WI38 (cell line): ENCODE results near the gene IMP4.

Source experiments
- H3K4me3 ChIP-seq: 2 replicates; pipeline ENCODE4 v1.5.1; 2011; ENCODE audit warnings: low read depth, mild to moderate bottlenecking, control low read depth, low read length
- CTCF ChIP-seq: IDR thresholded peaks from 2 replicates; pipeline ENCODE4 v1.5.1; 2012; ENCODE audit warnings: low read depth, mild to moderate bottlenecking, control low read depth, low read length

Gene IMP4

DNA sequence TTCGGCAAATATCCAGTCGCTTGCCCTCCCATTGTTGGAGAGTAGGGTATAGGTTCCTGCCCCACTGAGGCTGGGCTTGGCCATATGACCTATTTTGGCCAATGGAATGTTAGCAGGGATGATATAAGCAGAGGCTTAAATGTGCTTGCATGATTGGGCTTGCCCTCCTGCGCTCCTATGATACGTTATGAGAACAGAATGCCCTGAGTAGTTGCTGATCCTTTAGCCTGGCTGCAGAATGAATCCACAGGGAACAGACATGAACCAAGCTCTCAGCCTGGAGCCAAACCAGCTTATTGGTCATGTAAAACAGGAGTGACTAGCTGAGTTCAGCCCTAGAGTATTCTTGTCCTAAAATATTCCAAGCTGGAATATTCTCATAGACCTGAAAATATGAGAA is 34.8 kb upstream of the IMP4 start:
- no peak for TF ChIP-seq CTCF
- no peak overlapping the region for H3K4me3 ChIP-seq

DNA sequence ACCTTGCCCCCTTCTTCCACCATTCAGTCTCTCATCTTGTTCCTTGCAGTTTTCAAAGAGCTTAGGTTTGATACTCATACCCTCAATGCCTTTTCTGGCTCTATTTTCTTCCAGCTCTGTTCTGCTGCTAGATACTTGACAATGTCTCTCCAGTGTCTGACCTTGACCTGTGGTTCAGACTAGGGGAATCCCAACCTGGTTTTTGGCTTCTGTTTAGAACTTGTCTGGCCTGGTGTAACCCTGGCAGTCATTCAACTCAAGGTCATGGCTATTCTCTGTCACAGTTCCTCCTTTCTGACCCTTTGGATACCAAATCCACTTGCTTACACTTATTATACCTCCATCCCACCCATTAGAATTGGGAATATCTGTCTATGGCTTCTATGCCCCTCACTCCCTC is 31.8 kb upstream of the IMP4 start:
- TF ChIP-seq CTCF = no peak
- no peak overlapping the region for H3K4me3 ChIP-seq

GRCh38 chr2:130313812-130314334 is 28.8 kb upstream of the IMP4 start:
- no peak overlapping the region for H3K4me3 ChIP-seq
- TF ChIP-seq CTCF = no peak

GRCh38 chr2:130314377-130314776 is 28.3 kb upstream of the IMP4 start:
- no peak overlapping the region for H3K4me3 ChIP-seq
- TF ChIP-seq CTCF = no peak

- H3K4me3 ChIP-seq = no peak overlapping the region
- TF ChIP-seq CTCF = no peak
Measured at GRCh38 chr2:130316596-130316995, 26.1 kb upstream of the IMP4 start.

GRCh38 chr2:130318906-130319305 is 23.8 kb upstream of the IMP4 start:
- no peak for TF ChIP-seq CTCF
- H3K4me3 ChIP-seq = no peak overlapping the region

GRCh38 chr2:130319536-130319935 is 23.2 kb upstream of the IMP4 start:
- TF ChIP-seq CTCF = no peak

More at GRCh38 chr2:130319536-130319935, 23.2 kb upstream of the IMP4 start:
- no peak overlapping the region for H3K4me3 ChIP-seq
